Astrocyte of the cerebellum (primary cell): Measurements from ENCODE around the gene PCDH9.
A peak's percentile ranks its signal among the peaks of the same experiment; 100 is the strongest.

ENCODE experiments used
- DNase-seq: peaks from one replicate; pipeline ENCODE4 v3.0.0-alpha.2; 2011; ENCODE audit warnings: low read depth
- H3K4me3 ChIP-seq: 2 replicates; pipeline ENCODE4 v1.5.1; 2011; ENCODE audit warnings: mild to moderate bottlenecking, low read depth, low read length, moderate library complexity
- in situ Hi-C: cut with HindIII; loops from 2 replicates; pipeline ENCODE4 v1.10.0; 2017; ENCODE audit warnings: low sequenced_read_pairs
- TF ChIP-seq, protein P1 (sequence below): IDR thresholded peaks from 2 replicates; pipeline ENCODE4 v1.5.1; 2012; ENCODE audit warnings: low read length, low read depth, moderate library complexity, mild to moderate bottlenecking; ENCODE audit errors: missing control alignments

PCDH9 gene

DNA sequence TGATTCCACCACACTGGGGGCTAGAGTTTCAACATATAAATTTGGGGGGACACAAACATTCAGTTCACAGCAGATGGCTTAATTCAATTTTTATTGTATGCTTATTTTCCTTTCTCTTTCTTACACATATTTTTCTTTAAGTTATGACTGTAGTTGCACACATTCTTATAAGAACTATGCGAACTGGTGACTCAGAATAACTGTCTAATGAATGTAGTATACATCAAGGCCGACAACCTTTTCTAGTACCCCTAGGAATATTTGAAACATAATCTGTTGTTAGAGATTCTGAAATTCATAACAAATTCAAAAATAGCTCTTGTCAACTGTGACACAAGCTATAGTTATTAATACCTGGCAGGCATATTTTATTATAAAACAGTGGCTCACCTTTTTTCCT, 695.6 kb downstream of the PCDH9 start:
- TF ChIP-seq, protein P1, sequence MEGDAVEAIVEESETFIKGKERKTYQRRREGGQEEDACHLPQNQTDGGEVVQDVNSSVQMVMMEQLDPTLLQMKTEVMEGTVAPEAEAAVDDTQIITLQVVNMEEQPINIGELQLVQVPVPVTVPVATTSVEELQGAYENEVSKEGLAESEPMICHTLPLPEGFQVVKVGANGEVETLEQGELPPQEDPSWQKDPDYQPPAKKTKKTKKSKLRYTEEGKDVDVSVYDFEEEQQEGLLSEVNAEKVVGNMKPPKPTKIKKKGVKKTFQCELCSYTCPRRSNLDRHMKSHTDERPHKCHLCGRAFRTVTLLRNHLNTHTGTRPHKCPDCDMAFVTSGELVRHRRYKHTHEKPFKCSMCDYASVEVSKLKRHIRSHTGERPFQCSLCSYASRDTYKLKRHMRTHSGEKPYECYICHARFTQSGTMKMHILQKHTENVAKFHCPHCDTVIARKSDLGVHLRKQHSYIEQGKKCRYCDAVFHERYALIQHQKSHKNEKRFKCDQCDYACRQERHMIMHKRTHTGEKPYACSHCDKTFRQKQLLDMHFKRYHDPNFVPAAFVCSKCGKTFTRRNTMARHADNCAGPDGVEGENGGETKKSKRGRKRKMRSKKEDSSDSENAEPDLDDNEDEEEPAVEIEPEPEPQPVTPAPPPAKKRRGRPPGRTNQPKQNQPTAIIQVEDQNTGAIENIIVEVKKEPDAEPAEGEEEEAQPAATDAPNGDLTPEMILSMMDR = no peak
- in situ Hi-C loops = no loop called here
- DNase-seq = no peak
- no peak overlapping the region for H3K4me3 ChIP-seq

DNA sequence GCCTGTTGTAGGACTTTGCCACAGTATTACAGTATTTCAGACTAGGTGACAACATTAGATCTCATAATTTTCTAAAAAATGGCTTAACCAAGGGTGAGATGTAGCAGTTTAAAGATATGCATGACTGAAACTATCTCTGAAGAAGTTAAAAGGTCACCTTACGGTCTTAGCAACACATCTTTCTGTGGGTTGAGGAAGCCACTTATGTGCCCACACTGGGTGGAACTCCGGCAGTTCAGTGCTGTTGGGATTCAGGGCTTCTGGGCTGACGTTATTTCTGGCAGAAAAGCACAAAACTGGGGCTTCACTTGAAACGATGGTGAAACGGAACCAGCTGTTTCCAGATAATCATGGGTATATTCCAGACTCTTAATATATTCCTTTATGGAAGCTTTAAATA, 697.3 kb downstream of the PCDH9 start:
- in situ Hi-C loops = no loop called here
- no peak overlapping the region for H3K4me3 ChIP-seq
- DNase-seq = no peak
- TF ChIP-seq, protein P1 = no peak

DNA sequence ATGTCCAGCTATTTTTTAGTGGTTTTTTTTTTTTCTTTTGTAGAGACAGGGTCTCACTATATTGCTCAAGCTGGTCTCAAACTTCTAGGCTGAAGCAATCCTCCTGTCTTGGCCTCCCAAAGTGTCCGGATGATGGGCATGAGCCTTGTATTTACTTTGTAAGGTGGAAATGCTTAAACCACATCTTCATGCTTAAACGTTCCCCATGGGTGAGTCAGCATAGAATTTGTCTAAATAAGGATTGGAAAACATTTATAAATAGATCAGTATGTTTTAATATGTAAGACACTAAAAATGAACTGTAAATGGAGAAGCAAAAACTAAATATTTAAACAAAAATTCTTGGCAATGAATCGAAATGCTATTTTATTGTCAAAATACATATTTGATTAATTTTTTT, 698.0 kb downstream of the PCDH9 start:
- H3K4me3 ChIP-seq = no peak overlapping the region
- peak; percentile 26 for DNase-seq
- in situ Hi-C loops = no loop called here
- TF ChIP-seq, protein P1 = no peak

DNA sequence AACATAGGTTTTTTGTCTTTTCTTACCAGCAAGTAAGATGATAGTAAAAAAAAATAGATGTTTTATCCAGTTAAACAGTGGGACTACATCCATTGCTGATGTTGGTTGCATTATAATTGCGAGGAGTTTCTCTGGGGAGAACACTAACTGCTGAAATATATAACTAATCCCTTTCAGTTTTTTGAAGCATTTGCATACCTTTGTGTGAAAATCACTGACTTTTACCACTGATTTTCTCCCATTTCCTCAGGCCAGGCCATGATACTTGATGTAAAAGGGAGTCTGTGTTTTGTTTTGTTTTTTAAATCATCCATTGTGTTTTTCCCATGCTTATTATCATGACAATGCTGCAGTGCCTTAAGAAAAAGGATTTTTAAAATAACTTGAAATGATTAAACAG, 699.5 kb downstream of the PCDH9 start:
- no peak for DNase-seq
- no peak overlapping the region for H3K4me3 ChIP-seq
- TF ChIP-seq, protein P1 = no peak
- in situ Hi-C loops = no loop called here

DNA sequence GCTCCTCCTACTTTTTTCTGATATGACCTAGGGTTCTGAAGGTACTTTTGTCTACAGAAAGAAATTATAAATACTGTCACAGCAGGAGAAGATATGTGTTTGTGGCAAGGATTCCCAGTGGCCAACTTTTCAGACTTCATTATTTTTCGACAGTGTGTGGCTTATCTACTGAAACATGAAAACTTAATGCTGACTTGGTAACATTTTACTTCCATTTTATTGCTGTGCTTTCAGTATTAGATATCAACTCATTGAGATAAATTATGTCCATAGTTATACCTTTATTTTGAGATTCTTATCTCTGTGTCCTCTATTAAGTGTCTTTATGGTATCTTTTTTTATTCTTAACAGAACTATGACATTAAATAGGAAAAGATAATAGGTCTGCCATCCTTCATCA, 700.0 kb downstream of the PCDH9 start:
- no peak overlapping the region for H3K4me3 ChIP-seq
- DNase-seq = no peak
- TF ChIP-seq, protein P1 = no peak
- in situ Hi-C loops = no loop called here

DNA sequence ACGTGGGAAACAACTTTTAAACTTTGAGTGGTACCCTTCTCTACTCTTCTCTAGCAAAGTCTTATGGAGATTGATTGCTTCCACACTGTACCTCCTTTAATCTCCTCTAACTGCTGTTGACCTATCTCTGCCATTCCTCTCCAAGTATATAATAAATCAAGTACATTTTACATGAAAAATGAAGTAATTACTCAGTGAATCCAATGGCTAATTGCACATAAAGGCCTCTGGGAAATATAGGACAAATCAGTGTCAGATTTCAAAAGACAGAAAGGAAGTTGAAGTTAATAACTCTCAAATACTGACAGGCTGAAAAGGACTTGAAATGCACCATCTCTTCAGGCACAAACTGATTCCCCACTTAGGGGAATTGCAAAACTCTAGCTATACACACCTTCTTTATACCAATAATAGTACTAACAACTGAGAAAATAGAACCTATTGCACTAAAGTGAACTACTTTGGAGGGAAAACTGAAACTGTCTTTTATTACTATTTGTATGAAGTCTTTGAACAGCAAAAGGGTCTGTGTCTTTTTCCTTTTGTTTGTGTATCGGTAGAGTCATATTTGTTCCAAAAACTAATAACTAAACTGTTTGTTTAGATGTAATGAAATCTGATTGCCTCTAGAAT, 701.1 kb downstream of the PCDH9 start:
- no peak for DNase-seq
- H3K4me3 ChIP-seq = no peak overlapping the region
- TF ChIP-seq, protein P1 = no peak
- in situ Hi-C loops = no loop called here
